IPS-20b (cell line): Measurements from ENCODE around the gene C1D.
"Not testable (repeated sequence)": the region's sequence is repeated elsewhere in the genome, so short reads cannot be mapped to it uniquely, and the experiment has no call there.

Experiments used
- H3K27ac ChIP-seq: one replicate; pipeline ENCODE4 v1.5.1; 2013; ENCODE audit warnings: low read length
- H3K27me3 ChIP-seq: 2 replicates; pipeline ENCODE4 v1.6.1; 2013; ENCODE audit warnings: mild to moderate bottlenecking, low read length, inconsistent platforms; ENCODE audit not compliant: insufficient read depth
- H3K36me3 ChIP-seq: 2 replicates; pipeline ENCODE4 v1.6.1; 2013; ENCODE audit warnings: low read depth, mild to moderate bottlenecking, inconsistent platforms, low read length, moderate library complexity; ENCODE audit not compliant: insufficient read depth
- H3K4me1 ChIP-seq: 2 replicates; pipeline ENCODE4 v1.6.1; 2013; ENCODE audit warnings: mild to moderate bottlenecking, control low read depth, inconsistent platforms, low read length, moderate library complexity; ENCODE audit not compliant: insufficient read depth
- H3K4me3 ChIP-seq: 2 replicates; pipeline ENCODE4 v1.5.1; 2013; ENCODE audit warnings: mild to moderate bottlenecking, low read length, inconsistent platforms
- H3K9ac ChIP-seq: 2 replicates; pipeline ENCODE4 v1.6.1; 2013; ENCODE audit warnings: low read depth, mild to moderate bottlenecking, inconsistent platforms, low read length, moderate library complexity
- H3K9me3 ChIP-seq: 2 replicates; pipeline ENCODE4 v1.6.1; 2013; ENCODE audit warnings: mild to moderate bottlenecking, low read depth, low read length, inconsistent platforms; ENCODE audit not compliant: insufficient read depth

Gene C1D

GRCh38 chr2:68093634-68094033, 30.8 kb upstream of the C1D start:
- H3K9ac ChIP-seq: no peak overlapping the region
- H3K27me3 ChIP-seq: no peaks in the 10 kb centered on the region; the same call in 1 of the 2 replicates
- H3K36me3 ChIP-seq: no peaks in the 10 kb centered on the region
- H3K4me3 ChIP-seq: no peak overlapping the region
- no peak overlapping the region for H3K27ac ChIP-seq
- H3K9me3 ChIP-seq: no peaks in the 10 kb centered on the region
- no peaks in the 10 kb centered on the region for H3K4me1 ChIP-seq

GRCh38 chr2:68091439-68092034, 28.7 kb upstream of the C1D start:
- Histone ChIP-seq H3K9me3 (no peaks in the 10 kb centered on the region), H3K27ac (no peak overlapping the region), H3K9ac (no peak overlapping the region), H3K36me3 (no peaks in the 10 kb centered on the region), H3K27me3 (no peaks in the 10 kb centered on the region; the same call in 1 of the 2 replicates), H3K4me3 (no peak overlapping the region), H3K4me1 (no peaks in the 10 kb centered on the region)

- H3K4me3 ChIP-seq: no peak overlapping the region
- no peak overlapping the region for H3K27ac ChIP-seq
- no peak overlapping the region for H3K9ac ChIP-seq
- no peaks in the 10 kb centered on the region for H3K36me3 ChIP-seq
- H3K4me1 ChIP-seq: no peaks in the 10 kb centered on the region
- H3K9me3 ChIP-seq: no peaks in the 10 kb centered on the region
- H3K27me3 ChIP-seq: no peaks in the 10 kb centered on the region
Measured at GRCh38 chr2:68089961-68090360, 27.2 kb upstream of the C1D start.

GRCh38 chr2:68088940-68089339, 26.1 kb upstream of the C1D start:
- no peaks in the 10 kb centered on the region for H3K27me3 ChIP-seq
- H3K9me3 ChIP-seq: no peaks in the 10 kb centered on the region
- no peaks in the 10 kb centered on the region for H3K36me3 ChIP-seq
- no peaks in the 10 kb centered on the region for H3K4me1 ChIP-seq
- no peak overlapping the region for H3K9ac ChIP-seq
- no peak overlapping the region for H3K4me3 ChIP-seq
- H3K27ac ChIP-seq: no peak overlapping the region

- Histone ChIP-seq H3K27ac (no peak overlapping the region), H3K4me1 (no peaks in the 10 kb centered on the region), H3K9ac (no peak overlapping the region), H3K4me3 (no peak overlapping the region), H3K36me3 (no peaks in the 10 kb centered on the region), H3K27me3 (no peaks in the 10 kb centered on the region), H3K9me3 (no peaks in the 10 kb centered on the region)
Measured at GRCh38 chr2:68086166-68086565, 23.4 kb upstream of the C1D start.

GRCh38 chr2:68083346-68083745, 20.5 kb upstream of the C1D start:
- H3K9ac ChIP-seq: no peak overlapping the region
- H3K4me1 ChIP-seq: no peaks in the 10 kb centered on the region
- no peaks in the 10 kb centered on the region for H3K27me3 ChIP-seq
- no peak overlapping the region for H3K4me3 ChIP-seq
- no peaks in the 10 kb centered on the region for H3K9me3 ChIP-seq
- H3K36me3 ChIP-seq: no peaks in the 10 kb centered on the region
- H3K27ac ChIP-seq: no peak overlapping the region

- Histone ChIP-seq H3K36me3 (no peaks in the 10 kb centered on the region), H3K4me3 (no peak overlapping the region), H3K9me3 (no peaks in the 10 kb centered on the region), H3K27me3 (no peaks in the 10 kb centered on the region; the same call in none of the 2 replicates), H3K27ac (no peak overlapping the region), H3K9ac (no peak overlapping the region), H3K4me1 (no peaks in the 10 kb centered on the region)
Measured at GRCh38 chr2:68074050-68074449, 11.2 kb upstream of the C1D start.

GRCh38 chr2:68063797-68064646, 1.2 kb upstream of the C1D start:
- peak overlapping the region; percentile 97; the same call in 1 of the 2 replicates for H3K4me3 ChIP-seq
- H3K9me3 ChIP-seq, H3K9ac ChIP-seq, H3K27me3 ChIP-seq, H3K27ac ChIP-seq, H3K36me3 ChIP-seq: not testable (repeated sequence)
- H3K4me1 ChIP-seq: peaks cover 12% of the 10 kb centered on the region; the same call in 1 of the 2 replicates

GRCh38 chr2:68060652-68061051, 2.2 kb downstream of the C1D start:
- no peak overlapping the region for H3K9ac ChIP-seq
- H3K9me3 ChIP-seq: no peaks in the 10 kb centered on the region
- H3K4me1 ChIP-seq: peaks cover 12% of the 10 kb centered on the region; the same call in 1 of the 2 replicates
- no peaks in the 10 kb centered on the region for H3K36me3 ChIP-seq
- H3K27me3 ChIP-seq: no peaks in the 10 kb centered on the region
- H3K4me3 ChIP-seq: no peak overlapping the region
- H3K27ac ChIP-seq: no peak overlapping the region

GRCh38 chr2:68059784-68060525, 2.8 kb downstream of the C1D start:
- Histone ChIP-seq H3K27me3 (no peaks in the 10 kb centered on the region), H3K4me1 (peaks cover 12% of the 10 kb centered on the region; the same call in 1 of the 2 replicates), H3K9me3 (no peaks in the 10 kb centered on the region), H3K4me3 (no peak overlapping the region), H3K9ac (no peak overlapping the region), H3K36me3 (no peaks in the 10 kb centered on the region), H3K27ac (no peak overlapping the region)

- no peaks in the 10 kb centered on the region for H3K36me3 ChIP-seq
- H3K9ac ChIP-seq: no peak overlapping the region
- no peak overlapping the region for H3K4me3 ChIP-seq
- no peaks in the 10 kb centered on the region for H3K9me3 ChIP-seq
- peaks cover 6% of the 10 kb centered on the region; the same call in 1 of the 2 replicates for H3K4me1 ChIP-seq
- H3K27me3 ChIP-seq: no peaks in the 10 kb centered on the region
- H3K27ac ChIP-seq: no peak overlapping the region
Measured at GRCh38 chr2:68057658-68058396, 5.0 kb downstream of the C1D start.
